ENCODE measurements around the gene COL13A1. TPM values are rescaled to one million over a fixed set of nuclear protein-coding genes. Genes with fewer than 3 reads are reported as not detected.

The COL13A1 gene
- total RNA-seq, 3 donors from 2014 or later, result 0.66 to 0.80 (median 0.73) TPM

GRCh38 chr10:69846293-69846921 is 44.7 kb downstream of the COL13A1 start:
- H3K4me3 ChIP-seq, result no peak overlapping the region
- H3K9me3 ChIP-seq, result no peaks in the 10 kb centered on the region
- H3K36me3 ChIP-seq, result no peaks in the 10 kb centered on the region
- intact Hi-C loops (cut with DNase I; ENCODE audit: low total_unique reads), result no loop called here
- no peak overlapping the region for H3K27ac ChIP-seq
- TF ChIP-seq CTCF (IDR thresholded peaks at IDR 0.05) (no peak), POLR2AphosphoS5 (IDR thresholded peaks at IDR 0.05) (no peak), POLR2A (IDR thresholded peaks at IDR 0.05) (no peak)
- no peak for DNase-seq (ENCODE audit: low spot score in 2 of 2)
- H3K27me3 ChIP-seq, result no peaks in the 10 kb centered on the region
- peaks cover 0 to 4% of the 10 kb centered on the region in 2 donors for H3K4me1 ChIP-seq

GRCh38 chr10:69847458-69847857 is 45.8 kb downstream of the COL13A1 start:
- Histone ChIP-seq H3K27me3 (no peaks in the 10 kb centered on the region), H3K27ac (no peak overlapping the region), H3K4me1 (peaks cover 0 to 4% of the 10 kb centered on the region in 2 donors), H3K36me3 (no peaks in the 10 kb centered on the region), H3K4me3 (no peak overlapping the region), H3K9me3 (no peaks in the 10 kb centered on the region)
- intact Hi-C loops (cut with DNase I; ENCODE audit: low total_unique reads), result no loop called here
- no peak for TF ChIP-seq POLR2AphosphoS5 (IDR thresholded peaks at IDR 0.05)
- no peak for TF ChIP-seq CTCF (IDR thresholded peaks at IDR 0.05)
- TF ChIP-seq POLR2A (IDR thresholded peaks at IDR 0.05), result no peak
- DNase-seq (ENCODE audit: low spot score in 2 of 2), result no peak

- Histone ChIP-seq H3K27me3 (no peaks in the 10 kb centered on the region), H3K36me3 (no peaks in the 10 kb centered on the region), H3K4me1 (peaks cover 0 to 4% of the 10 kb centered on the region in 2 donors), H3K9me3 (no peaks in the 10 kb centered on the region), H3K27ac (no peak overlapping the region), H3K4me3 (no peak overlapping the region)
- DNase-seq (ENCODE audit: low spot score in 2 of 2), result no peak
- TF ChIP-seq POLR2AphosphoS5 (IDR thresholded peaks at IDR 0.05) (no peak), POLR2A (IDR thresholded peaks at IDR 0.05) (no peak), CTCF (IDR thresholded peaks at IDR 0.05) (no peak)
- intact Hi-C loops (cut with DNase I; ENCODE audit: low total_unique reads), result no loop called here
Measured at GRCh38 chr10:69847883-69848282, 46.2 kb downstream of the COL13A1 start.

GRCh38 chr10:69848454-69848853 is 46.7 kb downstream of the COL13A1 start:
- Histone ChIP-seq H3K4me3 (no peak overlapping the region), H3K36me3 (no peaks in the 10 kb centered on the region), H3K4me1 (peaks cover 0 to 4% of the 10 kb centered on the region in 2 donors), H3K27me3 (no peaks in the 10 kb centered on the region), H3K27ac (no peak overlapping the region), H3K9me3 (no peaks in the 10 kb centered on the region)
- no peak for TF ChIP-seq CTCF (IDR thresholded peaks at IDR 0.05)
- no peak for DNase-seq (ENCODE audit: low spot score in 2 of 2)
- intact Hi-C loops (cut with DNase I; ENCODE audit: low total_unique reads), result no loop called here

- no peak for TF ChIP-seq CTCF (IDR thresholded peaks at IDR 0.05)
- no peak for TF ChIP-seq POLR2AphosphoS5 (IDR thresholded peaks at IDR 0.05)
- no peak for TF ChIP-seq POLR2A (IDR thresholded peaks at IDR 0.05)
- DNase-seq (ENCODE audit: low spot score in 2 of 2), result no peak
- intact Hi-C loops (cut with DNase I; ENCODE audit: low total_unique reads), result no loop called here
- Histone ChIP-seq H3K36me3 (no peaks in the 10 kb centered on the region), H3K27me3 (no peaks in the 10 kb centered on the region), H3K27ac (no peak overlapping the region), H3K4me3 (no peak overlapping the region), H3K9me3 (no peaks in the 10 kb centered on the region), H3K4me1 (peaks cover 0 to 4% of the 10 kb centered on the region in 2 donors)
Measured at GRCh38 chr10:69849825-69850224, 48.1 kb downstream of the COL13A1 start.

All from breast epithelium (tissue), 4 donors.